Measurements from ENCODE around the gene GJA1. TPM values are rescaled to one million over a fixed set of nuclear protein-coding genes. Genes with fewer than 3 reads are reported as not detected.

Gene GJA1
- total RNA-seq, 2 donors from 2014 or later: 95.6 to 97.2 TPM

DNA sequence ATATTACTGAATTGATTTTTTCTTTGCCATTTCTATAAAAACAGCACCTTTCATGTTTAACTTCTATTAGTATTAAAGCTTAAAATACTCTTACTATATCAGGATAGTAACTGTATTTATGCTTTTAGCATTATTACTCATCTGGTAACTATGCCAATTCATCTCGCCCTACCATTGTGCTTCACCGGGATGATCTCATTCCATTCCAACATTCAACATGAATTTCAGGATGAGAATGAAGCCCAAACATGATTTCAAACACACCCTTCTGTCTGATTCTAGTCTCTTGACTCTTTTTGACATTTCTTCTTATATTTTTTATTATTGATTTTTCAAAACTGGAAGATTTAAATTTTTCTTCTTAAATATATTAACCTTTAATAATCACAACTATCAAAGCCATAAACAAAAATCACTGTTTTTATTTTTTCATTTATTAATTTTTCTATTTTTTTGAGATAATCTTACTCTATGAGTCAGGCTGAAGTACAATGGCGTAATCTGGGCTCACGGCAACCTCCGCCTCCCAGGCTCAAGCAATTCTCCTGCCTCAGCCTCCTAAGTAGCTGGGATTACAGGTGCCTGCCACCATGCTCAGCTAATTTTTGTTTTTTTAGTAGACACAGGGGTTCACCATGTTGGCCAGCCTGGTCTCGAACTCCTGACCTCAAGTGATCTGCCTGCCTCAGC is 46.7 kb downstream of the GJA1 start:
- Histone ChIP-seq H3K36me3 (no peaks in the 10 kb centered on the region), H3K9me3 (no peaks in the 10 kb centered on the region), H3K4me1 (replicated peaks) (no peaks in the 10 kb centered on the region), H3K4me3 (no peak overlapping the region), H3K27ac (no peak overlapping the region), H3K27me3 (replicated peaks; ENCODE audit: insufficient read depth) (no peaks in the 10 kb centered on the region)
- intact Hi-C loops (cut with DNase I): loop anchor here (10.0 kb wide), 1 partner anchor 553 kb away; no protein-coding TSS in a partner anchor
- TF ChIP-seq POLR2AphosphoS5 (IDR thresholded peaks at IDR 0.05): no peak
- DNase-seq (ENCODE audit: low spot score): no peak
- WGBS: 78% methylated on average over 6 of the region's 6 CpGs

DNA sequence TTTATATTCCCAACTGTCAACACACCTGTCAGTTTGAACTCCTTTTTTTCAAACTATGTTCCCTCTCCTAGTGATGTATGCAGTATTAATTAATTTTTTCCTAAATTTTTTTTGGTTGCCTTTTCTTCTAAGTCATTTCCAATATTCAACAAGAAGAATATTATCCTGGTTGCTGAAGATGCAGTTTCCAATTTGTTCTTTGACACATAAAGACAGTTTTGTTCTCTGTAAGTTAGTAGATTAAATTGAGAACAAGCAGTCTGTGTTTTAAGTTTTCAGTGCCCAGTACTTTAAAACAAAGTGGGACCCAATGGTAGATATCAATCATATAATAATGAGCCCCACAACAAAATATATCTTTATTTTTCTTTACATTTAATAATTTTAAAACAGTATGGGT is 47.3 kb downstream of the GJA1 start:
- DNase-seq (ENCODE audit: low spot score): no peak
- no peaks in the 10 kb centered on the region for H3K4me1 ChIP-seq (replicated peaks)
- no peaks in the 10 kb centered on the region for H3K27me3 ChIP-seq (replicated peaks; ENCODE audit: insufficient read depth)
- no peaks in the 10 kb centered on the region for H3K9me3 ChIP-seq
- no peaks in the 10 kb centered on the region for H3K36me3 ChIP-seq
- intact Hi-C loops (cut with DNase I): loop anchor here (10.0 kb wide), 1 partner anchor 552 kb away; no protein-coding TSS in a partner anchor
- no peak overlapping the region for H3K4me3 ChIP-seq
- TF ChIP-seq, protein P1, sequence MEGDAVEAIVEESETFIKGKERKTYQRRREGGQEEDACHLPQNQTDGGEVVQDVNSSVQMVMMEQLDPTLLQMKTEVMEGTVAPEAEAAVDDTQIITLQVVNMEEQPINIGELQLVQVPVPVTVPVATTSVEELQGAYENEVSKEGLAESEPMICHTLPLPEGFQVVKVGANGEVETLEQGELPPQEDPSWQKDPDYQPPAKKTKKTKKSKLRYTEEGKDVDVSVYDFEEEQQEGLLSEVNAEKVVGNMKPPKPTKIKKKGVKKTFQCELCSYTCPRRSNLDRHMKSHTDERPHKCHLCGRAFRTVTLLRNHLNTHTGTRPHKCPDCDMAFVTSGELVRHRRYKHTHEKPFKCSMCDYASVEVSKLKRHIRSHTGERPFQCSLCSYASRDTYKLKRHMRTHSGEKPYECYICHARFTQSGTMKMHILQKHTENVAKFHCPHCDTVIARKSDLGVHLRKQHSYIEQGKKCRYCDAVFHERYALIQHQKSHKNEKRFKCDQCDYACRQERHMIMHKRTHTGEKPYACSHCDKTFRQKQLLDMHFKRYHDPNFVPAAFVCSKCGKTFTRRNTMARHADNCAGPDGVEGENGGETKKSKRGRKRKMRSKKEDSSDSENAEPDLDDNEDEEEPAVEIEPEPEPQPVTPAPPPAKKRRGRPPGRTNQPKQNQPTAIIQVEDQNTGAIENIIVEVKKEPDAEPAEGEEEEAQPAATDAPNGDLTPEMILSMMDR (IDR thresholded peaks at IDR 0.05): no peak
- no peak for TF ChIP-seq POLR2A (IDR thresholded peaks at IDR 0.05)
- no peak for TF ChIP-seq POLR2AphosphoS5 (IDR thresholded peaks at IDR 0.05)
- H3K27ac ChIP-seq: no peak overlapping the region

DNA sequence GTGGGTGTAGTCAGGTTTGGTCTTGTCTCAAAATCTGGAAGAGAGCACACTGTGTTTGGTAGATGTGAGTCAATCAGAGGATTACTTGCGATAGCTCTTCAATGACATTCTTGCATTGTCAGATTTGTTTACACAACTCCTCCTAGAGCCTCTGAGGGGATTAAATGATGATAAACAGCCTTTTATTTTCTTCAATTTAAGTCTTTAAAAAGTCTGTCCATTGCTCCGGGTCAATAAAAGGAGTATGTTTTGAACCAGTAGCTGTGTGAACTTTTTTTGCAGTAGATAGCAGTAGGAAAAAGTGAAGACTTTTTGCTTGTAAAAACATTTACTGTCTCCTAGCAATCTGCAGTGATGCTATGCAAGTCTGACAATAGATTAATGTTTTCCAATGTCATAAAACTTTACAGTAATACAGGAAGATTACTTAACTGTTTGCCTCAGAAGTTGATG is 49.9 kb downstream of the GJA1 start:
- Histone ChIP-seq H3K4me1 (replicated peaks) (no peaks in the 10 kb centered on the region), H3K9me3 (no peaks in the 10 kb centered on the region), H3K27ac (no peak overlapping the region), H3K4me3 (no peak overlapping the region), H3K36me3 (no peaks in the 10 kb centered on the region), H3K27me3 (replicated peaks; ENCODE audit: insufficient read depth) (no peaks in the 10 kb centered on the region)
- no peak for DNase-seq (ENCODE audit: low spot score)
- TF ChIP-seq, protein P1 (IDR thresholded peaks at IDR 0.05): no peak
- no peak for TF ChIP-seq POLR2AphosphoS5 (IDR thresholded peaks at IDR 0.05)
- TF ChIP-seq POLR2A (IDR thresholded peaks at IDR 0.05): no peak
- intact Hi-C loops (cut with DNase I): loop anchor here (10.0 kb wide), 1 partner anchor 549 kb away; no protein-coding TSS in a partner anchor
- WGBS: 17% methylated on average over 2 of the region's 2 CpGs

DNA sequence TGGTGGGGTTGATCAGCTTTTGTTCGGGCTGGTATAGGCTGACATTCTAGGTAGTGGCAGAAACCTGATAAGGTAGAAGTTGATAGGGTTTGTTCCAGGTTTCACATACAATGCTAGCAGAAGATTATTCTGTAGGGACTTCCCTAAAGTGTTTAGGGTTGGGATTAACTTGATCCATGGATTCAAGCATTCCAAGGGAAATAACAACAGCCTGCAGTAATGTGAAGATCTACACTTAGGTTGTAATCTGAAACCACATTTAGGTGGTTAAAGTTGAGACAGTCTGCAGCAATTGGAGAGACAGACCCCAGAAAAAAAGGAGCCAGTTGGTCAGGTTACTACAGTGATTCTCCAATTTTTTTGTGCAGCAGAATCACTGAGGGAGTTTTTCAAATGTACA is 56.1 kb downstream of the GJA1 start:
- Histone ChIP-seq H3K4me3 (no peak overlapping the region), H3K36me3 (no peaks in the 10 kb centered on the region), H3K27me3 (replicated peaks; ENCODE audit: insufficient read depth) (no peaks in the 10 kb centered on the region), H3K27ac (no peak overlapping the region), H3K4me1 (replicated peaks) (no peaks in the 10 kb centered on the region), H3K9me3 (no peaks in the 10 kb centered on the region)
- intact Hi-C loops (cut with DNase I): no loop called here
- 96% methylated on average over 1 of the region's 1 CpG for WGBS
- DNase-seq (ENCODE audit: low spot score): no peak
- TF ChIP-seq POLR2A (IDR thresholded peaks at IDR 0.05) (no peak), POLR2AphosphoS5 (IDR thresholded peaks at IDR 0.05) (no peak)
- TF ChIP-seq, protein P1 (IDR thresholded peaks at IDR 0.05): no peak

DNA sequence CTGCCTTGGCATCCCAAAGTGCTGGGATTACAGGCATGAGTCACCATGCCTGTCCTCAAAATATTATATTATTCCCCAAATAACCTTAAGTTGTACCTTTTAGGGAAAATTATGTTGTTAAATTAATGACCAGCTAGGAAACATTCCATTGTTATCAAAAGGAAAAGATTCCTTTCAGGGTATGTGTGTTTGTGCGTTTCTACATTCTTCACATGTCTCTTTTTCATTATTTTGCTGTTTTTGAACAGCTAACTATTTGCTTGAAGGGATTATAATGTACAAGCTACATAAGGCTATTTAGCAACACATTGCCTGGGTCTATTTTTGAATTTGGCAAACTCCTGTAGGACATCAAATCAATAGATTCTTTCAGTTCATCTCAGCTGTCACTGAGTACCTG is 57.1 kb downstream of the GJA1 start:
- Histone ChIP-seq H3K27ac (no peak overlapping the region), H3K9me3 (no peaks in the 10 kb centered on the region), H3K4me3 (no peak overlapping the region), H3K27me3 (replicated peaks; ENCODE audit: insufficient read depth) (no peaks in the 10 kb centered on the region), H3K36me3 (no peaks in the 10 kb centered on the region), H3K4me1 (replicated peaks) (no peaks in the 10 kb centered on the region)
- TF ChIP-seq POLR2A (IDR thresholded peaks at IDR 0.05): no peak
- TF ChIP-seq POLR2AphosphoS5 (IDR thresholded peaks at IDR 0.05): no peak
- TF ChIP-seq, protein P1 (IDR thresholded peaks at IDR 0.05): no peak
- intact Hi-C loops (cut with DNase I): no loop called here
- DNase-seq (ENCODE audit: low spot score): no peak
- WGBS: 83% methylated on average over 1 of the region's 1 CpG

Data from prostate gland (tissue), 2 donors.